Cardiac septum (tissue), 1 donor: ENCODE measurements around the gene DOCK3. TPM values are rescaled to one million over a fixed set of nuclear protein-coding genes. Genes with fewer than 3 reads are reported as not detected.
"Not testable (repeated sequence)": the region's sequence is repeated elsewhere in the genome, so short reads cannot be mapped to it uniquely, and the experiment has no call there.

ENCODE experiments used
- DNase-seq: peaks from one replicate; pipeline ENCODE4 v3.0.0-alpha.2; 2020; ENCODE audit warnings: low spot score
- intact Hi-C: fragments of 100-400 bp; cut with DNase I; formaldehyde crosslinking; loops from one replicate; pipeline ENCODE4 v1.14.0; 2022
- total RNA-seq: library from RNA; stranded (reverse); fragmentation: NEBNext Ultra II Directional; extraction: Animal tissue kit (Norgen Biotek cat#: 25700); gene quantifications from one replicate; pipeline ENCODE4 v1.2.1, GENCODE V29; 2021
- donor health status: DM: no; HTN: no; CAD: no.

Gene DOCK3
- total RNA-seq, 1 donor from 2014 or later, result 6.1 TPM

GRCh38 chr3:50749822-50750221, 75.1 kb downstream of the DOCK3 start:
- intact Hi-C loops, result no loop called here
- DNase-seq, result no peak

- intact Hi-C loops, result no loop called here
- no peak for DNase-seq
Observed at GRCh38 chr3:50759015-50759414, 84.3 kb downstream of the DOCK3 start.

GRCh38 chr3:50777680-50778079, 103.0 kb downstream of the DOCK3 start:
- DNase-seq, result no peak
- intact Hi-C loops, result no loop called here

DNA sequence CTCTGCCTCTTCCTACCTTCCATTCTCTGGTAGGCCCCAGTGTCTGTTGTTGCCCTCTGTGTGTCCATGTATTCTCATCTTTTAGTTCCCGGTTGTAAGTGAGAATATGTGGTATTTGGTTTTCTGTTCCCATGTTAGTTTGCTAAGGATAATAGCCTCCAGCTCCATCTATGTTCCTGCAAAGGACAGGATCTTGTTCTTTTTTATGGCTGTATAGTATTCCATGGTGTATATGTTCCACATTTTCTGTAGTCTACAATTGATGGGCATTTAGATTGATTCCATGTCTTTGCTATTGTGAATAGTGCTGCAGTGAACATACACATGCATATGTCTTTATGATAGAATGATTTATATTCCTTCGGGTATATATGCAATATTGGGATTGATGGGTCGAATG, 107.0 kb downstream of the DOCK3 start:
- intact Hi-C loops, DNase-seq: not testable (repeated sequence)

DNA sequence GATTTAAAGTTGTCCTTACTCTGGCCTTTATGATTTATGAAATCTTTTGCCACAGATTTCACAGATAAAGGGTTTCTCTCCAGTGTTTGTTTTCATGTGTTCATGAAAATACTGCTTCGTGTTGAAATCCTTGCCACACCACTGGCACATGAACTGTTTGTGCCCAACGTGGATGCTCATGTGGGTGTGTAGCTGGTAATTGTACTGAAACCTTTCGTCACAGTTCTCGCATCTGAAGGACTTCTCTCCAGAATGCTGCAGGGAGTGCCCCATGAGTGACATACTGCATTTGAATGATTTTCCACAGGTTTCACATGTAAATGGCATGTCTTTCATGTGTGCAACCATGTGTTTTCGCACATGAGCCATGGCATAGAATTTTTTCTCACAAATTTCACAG, 111.9 kb downstream of the DOCK3 start:
- intact Hi-C loops, result no loop called here
- DNase-seq, result no peak

DNA sequence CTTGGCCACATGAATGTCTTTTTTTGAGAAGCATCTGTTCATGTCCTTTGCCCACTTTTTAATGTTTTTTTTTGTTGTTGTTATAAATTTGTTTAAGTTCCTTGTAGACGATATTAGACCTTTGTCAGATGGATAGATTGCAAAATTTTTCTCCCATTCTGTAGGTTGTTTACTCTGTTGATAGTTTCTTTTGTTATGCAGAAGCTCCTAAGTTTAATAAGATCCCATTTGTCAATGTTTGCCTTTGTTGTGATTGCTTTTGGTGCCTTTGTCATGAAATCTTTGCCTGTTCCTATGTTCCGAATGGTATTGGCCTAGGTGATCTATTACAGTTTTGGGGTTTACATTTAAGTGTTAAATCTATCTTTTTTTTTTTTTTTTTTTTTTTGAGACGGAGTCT, 116.2 kb downstream of the DOCK3 start:
- DNase-seq, intact Hi-C loops: not testable (repeated sequence)

DNA sequence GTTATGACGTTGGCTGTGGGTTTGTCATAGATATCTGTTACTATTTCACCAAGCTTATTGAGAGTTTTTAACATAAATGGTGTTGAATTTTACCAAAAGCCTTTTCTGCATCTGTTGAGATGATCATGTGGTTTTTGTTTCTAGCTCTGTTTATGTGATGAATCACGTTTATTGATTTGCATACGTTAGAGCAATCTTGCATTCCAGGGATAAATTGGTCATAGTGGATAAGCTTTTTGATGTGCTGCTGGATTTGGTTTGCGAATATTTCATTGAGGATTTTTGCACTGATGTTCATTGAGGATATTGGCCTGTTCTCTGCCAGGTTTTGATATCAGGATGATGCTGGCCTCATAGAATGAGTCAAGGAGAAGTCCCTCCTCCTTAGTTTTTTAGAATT, 117.8 kb downstream of the DOCK3 start:
- intact Hi-C loops, result no loop called here
- DNase-seq, result no peak

DNA sequence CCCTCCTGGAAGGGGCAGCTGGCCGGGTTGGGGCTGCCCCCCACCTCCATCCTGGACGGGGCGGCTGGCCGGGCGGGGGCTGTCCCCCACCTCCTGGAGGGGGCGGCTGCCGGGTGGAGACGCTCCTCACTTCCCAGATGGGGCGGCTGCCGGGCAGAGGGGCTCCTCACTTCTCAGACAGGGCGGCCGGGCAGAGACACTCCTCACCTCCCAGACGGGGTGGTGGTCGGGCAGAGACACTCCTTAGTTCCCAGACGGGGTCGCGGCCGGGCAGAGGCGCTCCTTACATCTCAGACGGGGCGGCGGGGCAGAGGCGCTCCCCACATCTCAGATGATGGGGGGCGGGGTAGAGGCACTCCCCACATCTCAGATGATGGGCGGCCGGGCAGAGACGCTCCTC, 129.1 kb downstream of the DOCK3 start:
- DNase-seq, intact Hi-C loops: not testable (repeated sequence)

DNA sequence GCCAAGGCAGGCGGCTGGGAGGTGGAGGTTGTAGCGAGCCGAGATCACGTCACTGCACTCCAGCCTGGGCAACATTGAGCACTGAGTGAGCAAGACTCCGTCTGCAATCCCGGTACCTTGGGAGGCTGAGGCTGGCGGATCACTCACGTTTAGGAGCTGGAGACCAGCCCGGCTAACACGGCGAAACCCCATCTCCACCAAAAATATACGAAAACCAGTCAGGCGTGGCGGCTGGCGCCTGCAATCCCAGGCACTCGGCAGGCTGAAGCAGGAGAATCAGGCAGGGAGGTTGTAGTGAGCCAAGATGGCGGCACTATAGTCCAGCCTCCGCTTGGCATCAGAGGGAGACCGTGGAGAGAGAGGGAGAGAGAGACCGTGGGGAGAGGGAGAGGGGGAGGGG, 129.6 kb downstream of the DOCK3 start:
- intact Hi-C loops, DNase-seq: not testable (repeated sequence)

DNA sequence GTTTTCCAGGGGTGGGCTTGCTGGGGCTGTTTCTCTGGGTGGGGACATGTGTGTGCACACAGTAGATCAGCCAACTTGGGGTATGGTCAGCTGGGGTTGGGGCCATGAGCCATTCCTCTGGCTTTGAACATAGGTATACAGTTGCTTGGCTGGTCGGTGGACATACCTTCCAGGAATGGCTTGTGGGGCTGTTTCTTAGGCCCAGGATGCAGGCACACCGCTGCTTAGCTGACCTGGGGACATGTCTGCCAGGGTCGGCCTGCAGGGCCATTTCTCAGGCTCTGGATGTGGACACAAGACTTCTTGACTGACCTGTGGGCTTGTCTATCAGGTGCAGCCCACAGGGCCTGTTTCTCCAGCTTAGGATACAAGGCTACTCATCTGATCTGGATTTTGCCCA, 130.6 kb downstream of the DOCK3 start:
- intact Hi-C loops, result no loop called here
- no peak for DNase-seq

DNA sequence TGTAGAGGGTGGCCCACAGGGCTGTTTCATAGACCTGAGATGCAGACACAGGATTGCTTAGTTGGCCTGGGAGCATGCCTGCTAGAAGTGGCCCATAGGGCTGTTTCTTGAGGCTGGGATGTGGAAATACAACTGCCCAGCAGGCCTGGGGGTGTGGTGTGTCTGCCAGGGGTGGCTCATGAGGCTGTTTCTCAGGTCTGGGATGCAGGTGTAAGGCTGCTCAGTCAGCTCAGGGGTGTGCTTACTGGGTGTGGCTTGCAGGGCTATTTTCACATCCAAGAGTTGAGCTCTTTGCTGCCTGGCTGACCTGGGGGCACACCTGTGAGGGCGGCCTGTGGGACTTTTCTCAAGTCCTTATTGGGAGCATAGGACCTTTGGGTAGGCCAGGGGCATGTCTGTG, 131.3 kb downstream of the DOCK3 start:
- DNase-seq, result no peak
- intact Hi-C loops, result no loop called here

DNA sequence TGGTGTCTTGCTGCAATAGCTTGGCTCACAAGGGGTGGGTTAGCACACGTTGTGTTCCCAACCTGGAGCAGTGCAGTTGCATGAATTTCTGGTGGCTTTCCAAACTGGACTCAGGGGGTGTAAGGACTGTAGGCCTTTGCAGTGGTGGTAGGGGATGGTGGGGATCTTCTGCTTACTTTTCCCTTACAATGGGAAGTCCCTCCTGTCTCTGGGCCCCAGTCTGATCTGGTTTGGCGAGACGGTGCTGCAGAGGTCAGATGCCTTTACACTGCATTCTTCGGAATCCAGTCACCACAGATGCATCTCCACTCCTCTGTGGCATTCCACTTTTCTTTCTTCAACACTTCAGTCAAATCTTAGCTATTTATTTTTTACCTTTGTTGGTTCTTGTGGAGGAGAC, 132.1 kb downstream of the DOCK3 start:
- intact Hi-C loops, result no loop called here
- DNase-seq, result no peak

DNA sequence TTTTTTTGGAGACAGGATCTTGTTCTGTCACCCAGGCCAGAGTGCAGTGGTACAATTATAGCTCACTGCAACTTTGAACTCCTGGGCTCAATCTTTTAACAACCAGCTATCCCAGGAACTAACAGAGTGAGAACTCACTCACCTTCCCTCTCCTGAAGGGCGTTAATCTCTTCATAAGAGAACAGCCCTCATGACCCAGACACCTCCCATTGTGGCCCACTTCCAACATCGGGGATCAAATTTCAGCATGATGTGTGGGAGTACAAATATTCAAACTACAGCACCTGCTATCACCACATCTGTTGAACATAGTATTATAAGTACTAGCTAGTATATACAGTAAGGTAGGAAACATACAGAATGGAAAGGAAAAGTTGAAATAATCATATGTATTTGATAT, 132.5 kb downstream of the DOCK3 start:
- intact Hi-C loops, result no loop called here
- DNase-seq, result no peak

DNA sequence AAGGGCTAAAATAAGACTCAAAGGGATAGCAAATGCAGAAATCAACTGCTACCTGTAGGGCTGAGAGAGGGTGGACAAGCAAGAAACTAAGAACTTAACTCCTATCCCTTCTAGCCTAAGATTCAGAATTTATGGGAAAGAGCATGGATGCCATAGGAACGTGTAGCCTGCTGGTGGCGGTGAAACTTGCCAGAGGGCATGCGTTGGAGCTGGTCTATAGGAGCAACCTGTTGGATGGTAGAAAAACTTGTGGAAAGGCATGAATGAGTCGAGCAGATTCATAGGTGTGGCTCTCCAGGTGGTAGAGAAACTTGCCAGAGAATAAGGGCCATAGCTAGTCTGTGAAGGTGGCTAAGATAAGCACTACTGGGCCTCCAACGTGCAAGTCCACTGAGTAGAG, 137.2 kb downstream of the DOCK3 start:
- no peak for DNase-seq
- intact Hi-C loops, result no loop called here

- DNase-seq, result no peak
- intact Hi-C loops, result no loop called here
Observed at GRCh38 chr3:50815844-50816243, 141.1 kb downstream of the DOCK3 start.

DNA sequence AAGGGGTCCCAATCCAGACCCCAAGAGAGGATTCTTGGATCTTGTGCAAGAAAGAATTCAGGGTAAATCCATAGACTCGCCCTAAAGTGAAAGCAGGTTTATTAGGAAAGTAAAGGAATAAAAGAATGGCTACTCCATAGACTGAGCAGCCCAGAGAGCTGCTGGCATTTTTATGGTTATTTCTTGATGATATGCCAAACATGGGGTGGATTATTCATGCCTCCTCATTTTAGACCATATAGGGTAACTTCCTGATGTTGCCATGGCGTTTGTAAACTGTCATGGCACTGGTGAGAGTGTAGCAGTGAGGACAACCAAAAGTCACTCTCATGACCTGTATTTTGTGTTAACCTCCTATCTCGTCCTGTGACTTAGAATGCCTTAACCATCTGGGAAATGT, 142.2 kb downstream of the DOCK3 start:
- DNase-seq, result no peak
- intact Hi-C loops, result no loop called here

DNA sequence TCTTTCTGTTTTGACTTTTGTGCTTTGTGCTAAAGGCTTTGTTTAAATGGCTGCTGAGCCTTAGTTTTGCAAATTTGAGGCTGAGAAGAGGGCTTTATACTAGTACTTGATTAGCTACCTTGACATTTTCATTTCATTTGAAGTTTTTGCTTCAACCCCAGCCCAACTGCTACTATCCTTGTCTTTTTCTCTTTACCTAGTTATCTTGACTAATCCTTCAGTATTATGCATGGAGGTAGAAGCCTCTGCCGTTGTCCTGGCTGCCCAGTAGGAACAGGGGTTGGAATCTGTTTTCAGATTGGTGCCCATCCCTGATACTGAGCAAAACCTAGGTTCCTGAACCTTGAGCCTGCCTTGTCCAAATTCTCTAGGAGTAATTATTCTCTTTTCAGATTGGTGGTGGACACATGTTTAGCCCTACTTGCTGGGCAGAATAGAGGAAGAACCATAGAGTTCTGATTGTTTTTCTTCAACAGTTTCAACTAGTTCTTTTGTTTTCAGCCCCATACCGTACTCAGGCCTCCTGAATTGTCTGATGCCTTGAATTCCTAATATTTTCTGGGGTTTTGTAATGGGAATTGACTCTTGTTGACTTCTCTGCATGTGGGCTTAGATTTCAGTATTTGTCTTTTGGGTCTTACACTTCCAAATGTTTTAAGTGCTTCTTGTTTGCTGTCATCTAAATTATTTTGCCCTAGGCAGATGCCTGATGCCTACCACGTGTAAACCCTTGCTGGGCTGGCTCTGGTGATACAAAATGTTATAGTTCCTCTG, 143.2 kb downstream of the DOCK3 start:
- DNase-seq, result no peak
- intact Hi-C loops, result no loop called here

- intact Hi-C loops, result no loop called here
- DNase-seq, result no peak
Observed at GRCh38 chr3:50819882-50820281, 145.2 kb downstream of the DOCK3 start.

GRCh38 chr3:50825841-50826240, 151.1 kb downstream of the DOCK3 start:
- intact Hi-C loops, result no loop called here
- no peak for DNase-seq

DNA sequence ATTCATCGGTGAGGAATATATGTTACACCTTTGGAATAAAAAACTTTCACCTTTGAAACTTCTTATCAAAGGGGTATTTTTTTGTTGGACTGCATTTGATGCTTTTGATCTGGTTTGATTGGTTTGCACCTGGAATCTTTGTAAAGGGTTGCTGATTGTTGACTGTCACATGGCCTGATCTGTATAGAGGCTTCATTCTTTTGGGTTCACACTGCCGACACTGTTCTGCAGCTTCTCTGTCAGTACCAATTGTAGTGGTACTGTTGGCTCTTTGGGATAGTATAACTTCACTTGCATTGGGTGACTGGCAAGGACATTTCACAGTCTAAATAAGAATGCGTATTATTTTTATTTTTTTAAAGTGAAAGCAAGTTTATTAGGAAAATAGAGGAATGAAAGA, 155.7 kb downstream of the DOCK3 start:
- DNase-seq, result no peak
- intact Hi-C loops, result no loop called here

DNA sequence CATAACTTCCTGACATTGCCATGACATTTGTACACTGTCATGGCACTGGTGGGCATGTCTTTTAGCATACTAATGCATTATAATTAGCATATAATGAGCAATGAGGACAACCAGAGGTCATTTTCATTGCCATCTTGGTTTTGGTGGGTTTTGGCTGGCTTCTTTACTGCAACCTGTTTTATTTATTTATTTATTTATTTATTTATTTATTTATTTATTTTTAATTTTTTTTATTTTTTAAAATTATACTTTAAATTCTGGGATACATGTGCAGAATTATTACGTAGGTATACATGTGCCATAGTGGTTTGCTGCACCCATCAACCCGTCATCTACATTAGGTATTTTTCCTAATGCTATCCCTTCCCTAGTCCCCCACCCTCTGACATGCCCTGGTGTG, 156.3 kb downstream of the DOCK3 start:
- intact Hi-C loops, DNase-seq: not testable (repeated sequence)

DNA sequence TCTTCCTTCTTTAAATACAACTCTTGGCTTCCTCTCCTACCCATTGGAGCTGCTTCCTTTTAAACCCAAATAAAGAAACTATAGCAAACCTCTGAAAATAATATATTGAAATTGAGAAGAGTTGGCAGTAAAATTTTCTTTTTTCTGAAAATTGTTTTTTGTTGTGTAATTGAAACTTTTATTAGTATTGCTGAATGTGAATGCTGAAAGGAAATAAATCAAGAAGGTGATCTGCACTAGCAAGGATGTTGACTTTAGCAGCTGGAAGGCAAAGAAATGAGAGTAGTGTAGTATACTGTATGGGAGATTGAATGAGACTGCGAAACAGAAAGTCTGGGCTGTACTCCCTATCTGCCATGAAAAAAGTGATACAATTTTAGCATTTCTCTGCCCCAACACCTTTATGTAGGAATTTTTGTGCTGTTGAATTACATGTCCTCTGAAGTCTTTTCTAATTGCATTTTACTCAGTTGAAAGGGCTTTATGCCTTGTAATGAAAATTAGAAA, 166.3 kb downstream of the DOCK3 start:
- DNase-seq, result no peak
- intact Hi-C loops, result no loop called here
